HG02938 (cell line): ENCODE measurements around the gene FGF6.
"Not testable (repeated sequence)": the region's sequence is repeated elsewhere in the genome, so short reads cannot be mapped to it uniquely, and the experiment has no call there.

Experiments used
- ATAC-seq: cut with Tn5 transposase; IDR thresholded peaks from one replicate; pipeline ENCODE4 v1.9.1; 2021; ENCODE audit warnings: mild to moderate bottlenecking, moderate library complexity; ENCODE audit not compliant: unreplicated experiment

FGF6 gene

GRCh38 chr12:4445156-4446101, at the start of gene FGF6:
Gene FGF6, minus strand, starts transcription at chr12:4445815. Its CDS starts 245 bp downstream, at chr12:4445570.
- ATAC-seq, result no peak

- no peak for ATAC-seq
Observed at GRCh38 chr12:4490973-4491372, 45.4 kb upstream of the FGF6 start.

- ATAC-seq, result no peak
Observed at GRCh38 chr12:4489556-4489955, 43.9 kb upstream of the FGF6 start.

- ATAC-seq, result no peak
Observed at GRCh38 chr12:4486980-4487379, 41.4 kb upstream of the FGF6 start.

- ATAC-seq, result no peak
Observed at GRCh38 chr12:4486049-4486699, 40.6 kb upstream of the FGF6 start.

GRCh38 chr12:4483885-4484823, 38.5 kb upstream of the FGF6 start:
- no peak for ATAC-seq

- no peak for ATAC-seq
Observed at GRCh38 chr12:4482936-4483335, 37.3 kb upstream of the FGF6 start.

- ATAC-seq, result no peak
Observed at GRCh38 chr12:4478933-4479332, 33.3 kb upstream of the FGF6 start.

- ATAC-seq, result no peak
Observed at GRCh38 chr12:4477129-4477528, 31.5 kb upstream of the FGF6 start.

- ATAC-seq, result no peak
Observed at GRCh38 chr12:4472046-4472445, 26.4 kb upstream of the FGF6 start.

- ATAC-seq, result no peak
Observed at GRCh38 chr12:4471256-4471655, 25.6 kb upstream of the FGF6 start.

GRCh38 chr12:4468994-4469393, 23.4 kb upstream of the FGF6 start:
- ATAC-seq, result no peak

GRCh38 chr12:4460761-4461160, 15.1 kb upstream of the FGF6 start:
- no peak for ATAC-seq

GRCh38 chr12:4455849-4456248, 10.2 kb upstream of the FGF6 start:
- ATAC-seq, result not testable (repeated sequence)

- no peak for ATAC-seq
Observed at GRCh38 chr12:4454315-4454860, 8.8 kb upstream of the FGF6 start.

GRCh38 chr12:4451694-4452093, 6.1 kb upstream of the FGF6 start:
- ATAC-seq, result no peak

GRCh38 chr12:4450551-4451112, 5.0 kb upstream of the FGF6 start:
- ATAC-seq, result no peak

GRCh38 chr12:4449851-4450221, 4.2 kb upstream of the FGF6 start:
- ATAC-seq, result no peak

GRCh38 chr12:4448943-4449850, 3.6 kb upstream of the FGF6 start:
- no peak for ATAC-seq
